ENCODE measurements around the gene SOCS1.
A peak's percentile ranks its signal among the peaks of the same experiment; 100 is the strongest.

The SOCS1 gene

GRCh38 chr16:11259655-11260595 lies 3.9 kb upstream of the SOCS1 start:
- no peak for DNase-seq

- no peak for DNase-seq
These were observed 2.8 kb upstream of the SOCS1 start for GRCh38 chr16:11258553-11259492.

DNA sequence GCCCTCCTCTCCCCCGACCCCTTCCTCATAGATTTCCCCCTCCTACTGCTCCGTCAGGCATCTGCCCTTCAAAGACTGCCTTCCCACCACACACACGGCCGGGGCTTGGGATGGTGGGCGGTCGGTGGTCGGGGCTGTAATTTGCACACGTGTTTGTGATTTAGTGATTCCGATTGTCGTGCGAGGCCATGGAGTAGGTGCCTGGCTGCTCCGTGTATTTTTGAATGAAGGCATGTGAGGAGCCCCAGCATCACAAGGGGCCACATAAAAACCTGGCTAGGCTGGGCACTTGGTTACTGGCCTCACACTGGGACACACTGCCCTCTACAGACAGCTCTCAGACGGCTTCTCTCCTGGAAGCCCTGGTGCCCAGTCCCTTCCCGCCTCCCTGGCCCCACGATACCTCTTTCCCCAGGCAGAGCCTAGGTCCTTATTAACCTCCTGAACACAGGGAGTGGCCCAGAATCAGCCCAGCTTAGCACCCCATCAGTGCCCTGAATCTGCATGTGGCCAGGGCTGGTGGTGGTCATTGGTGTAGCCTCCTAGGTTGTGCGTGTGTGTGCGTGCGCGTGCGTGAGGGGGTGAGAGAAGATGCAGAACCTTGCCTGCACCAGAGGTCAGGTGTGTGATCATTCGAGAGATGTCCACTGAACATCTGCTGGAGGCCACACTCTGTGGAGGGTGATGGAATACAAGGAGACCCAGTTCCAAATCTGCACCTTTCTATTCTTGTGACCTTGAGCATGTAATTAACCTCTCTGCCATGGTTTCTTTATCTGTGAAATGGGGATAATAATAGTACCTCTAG lies 1.3 kb upstream of the SOCS1 start:
- peak; percentile 50 for DNase-seq

GRCh38 chr16:11256661-11257130 lies 692 bp upstream of the SOCS1 start:
- DNase-seq: peak; percentile 43

DNA sequence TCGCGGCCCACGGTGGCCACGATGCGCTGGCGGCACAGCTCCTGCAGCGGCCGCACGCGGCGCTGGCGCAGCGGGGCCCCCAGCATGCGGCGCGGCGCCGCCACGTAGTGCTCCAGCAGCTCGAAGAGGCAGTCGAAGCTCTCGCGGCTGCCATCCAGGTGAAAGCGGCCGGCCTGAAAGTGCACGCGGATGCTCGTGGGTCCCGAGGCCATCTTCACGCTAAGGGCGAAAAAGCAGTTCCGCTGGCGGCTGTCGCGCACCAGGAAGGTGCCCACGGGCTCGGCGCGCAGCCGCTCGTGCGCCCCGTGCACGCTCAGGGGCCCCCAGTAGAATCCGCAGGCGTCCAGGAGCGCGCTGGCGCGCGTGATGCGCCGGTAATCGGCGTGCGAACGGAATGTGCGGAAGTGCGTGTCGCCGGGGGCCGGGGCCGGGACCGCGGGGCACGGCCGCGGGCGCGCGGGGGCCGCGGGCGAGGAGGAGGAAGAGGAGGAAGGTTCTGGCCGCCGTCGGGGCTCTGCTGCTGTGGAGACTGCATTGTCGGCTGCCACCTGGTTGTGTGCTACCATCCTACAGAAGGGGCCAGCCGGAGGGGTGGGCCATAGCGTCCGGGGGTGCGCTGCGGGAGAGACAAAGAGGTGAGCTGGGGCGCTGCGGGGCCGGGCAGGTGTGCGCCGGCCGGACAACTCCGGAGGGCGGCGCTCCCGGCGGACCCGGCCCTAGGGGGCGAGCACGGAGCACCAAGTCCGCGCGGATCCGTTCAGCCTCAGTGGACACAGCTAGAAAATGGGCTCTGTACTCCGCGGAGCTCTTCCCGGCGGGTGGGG lies 879 bp downstream of the SOCS1 start:
- peak; percentile 57 for DNase-seq

- no peak for DNase-seq
These were observed 1.8 kb downstream of the SOCS1 start for GRCh38 chr16:11253995-11254912.

GRCh38 chr16:11253009-11253994 lies 2.7 kb downstream of the SOCS1 start:
- peak; percentile 61 for DNase-seq

DNA sequence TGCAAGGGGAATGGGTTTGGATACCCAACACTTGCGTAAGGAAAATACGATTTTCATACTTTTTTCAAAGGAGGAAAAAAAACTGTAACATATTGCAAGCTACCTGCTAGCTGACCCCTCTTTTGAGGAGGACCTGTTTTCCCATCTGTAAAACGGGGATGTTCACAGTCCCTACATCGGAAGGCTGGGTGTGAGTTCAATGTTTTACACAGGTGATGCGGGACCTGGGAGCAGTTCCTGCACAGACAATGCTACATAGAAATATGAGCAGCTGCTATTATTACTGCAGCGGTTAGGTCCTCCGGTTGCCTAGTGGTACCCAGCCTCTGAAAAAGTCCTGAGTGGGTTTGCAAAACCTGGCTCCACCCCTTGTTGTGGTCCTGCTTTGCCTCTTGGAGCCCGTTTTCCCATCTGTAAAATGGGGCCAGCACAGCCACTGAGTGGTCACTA lies 3.5 kb downstream of the SOCS1 start:
- DNase-seq: no peak

DNA sequence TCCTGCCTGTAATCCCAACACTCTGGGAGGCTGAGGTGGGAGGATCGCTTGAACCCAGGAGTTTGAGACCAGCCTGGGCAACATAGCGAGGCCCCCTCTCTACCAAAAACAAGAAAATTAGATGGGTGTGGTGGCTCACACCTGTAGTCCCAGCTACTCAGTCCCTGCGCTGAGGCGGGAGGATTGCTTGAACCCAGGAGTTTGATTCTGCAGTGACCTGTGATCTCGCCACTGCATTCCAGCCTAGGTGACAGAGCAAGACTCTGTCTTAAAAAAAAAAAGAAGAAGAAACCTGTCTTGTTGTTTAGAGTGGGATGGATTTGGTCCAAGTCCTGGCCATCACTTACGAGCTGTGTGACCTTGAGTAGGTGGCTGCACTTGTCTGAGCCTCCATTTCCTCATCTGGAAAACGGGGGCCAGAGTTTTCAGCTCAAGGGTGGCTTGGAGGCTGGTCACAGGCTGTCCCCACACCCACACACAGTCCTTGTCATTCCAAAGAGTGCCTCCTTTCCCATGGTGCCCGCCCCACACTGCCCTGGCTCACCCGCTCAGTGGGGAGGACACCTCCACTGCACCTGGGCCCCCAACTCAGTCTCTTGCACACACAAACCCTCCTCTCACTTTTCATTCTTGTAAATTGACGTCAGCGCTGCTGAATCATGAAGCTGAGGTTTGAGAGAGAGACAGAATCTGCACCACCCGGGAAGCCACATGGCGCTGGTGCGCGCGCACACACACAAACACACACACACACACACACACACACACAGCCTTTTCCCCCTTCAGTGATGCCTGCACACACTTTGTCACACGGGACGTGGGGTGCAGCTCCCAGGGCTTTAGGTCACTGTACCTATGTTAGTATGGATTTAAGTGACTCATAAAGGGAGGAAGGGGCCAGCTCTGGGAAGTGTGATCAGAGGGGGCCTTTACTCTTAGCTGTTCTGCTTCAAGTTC lies 4.2 kb downstream of the SOCS1 start:
- DNase-seq: peak; percentile 74

DNA sequence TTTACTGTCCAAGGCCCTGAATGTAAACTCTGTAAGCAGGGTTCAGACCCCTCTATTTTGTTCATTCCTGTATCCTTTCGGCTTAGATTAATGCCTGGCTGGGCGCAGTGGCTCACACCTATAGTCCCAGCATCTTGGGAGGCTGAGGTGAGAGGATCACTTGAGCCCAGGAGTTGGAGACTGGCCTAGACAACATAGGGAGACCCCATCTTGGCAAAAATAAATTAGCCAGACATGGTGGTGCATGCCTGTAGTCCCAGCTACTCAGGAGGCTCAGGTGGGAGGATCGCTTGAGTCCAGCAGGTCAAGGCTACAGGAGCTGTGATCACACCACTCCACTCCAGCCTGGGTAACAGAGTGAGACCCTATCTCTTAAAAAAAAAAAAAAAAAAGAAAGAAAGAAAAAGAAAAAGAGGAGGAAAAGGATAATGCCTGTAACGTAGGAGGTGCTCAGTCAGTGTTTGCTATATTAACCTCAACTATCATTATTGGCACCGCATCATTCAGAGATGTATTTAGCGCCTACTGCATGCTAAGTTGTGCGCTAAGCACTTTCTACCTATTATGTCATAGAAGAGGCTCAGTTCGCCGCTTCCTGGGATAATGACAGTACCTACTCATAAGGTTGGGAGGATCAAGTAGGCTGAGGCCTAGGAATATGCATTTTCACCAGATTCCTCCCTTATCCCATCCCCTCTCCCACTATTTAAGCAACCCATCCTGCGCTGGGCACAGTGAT lies 5.0 kb downstream of the SOCS1 start:
- DNase-seq: no peak

DNA sequence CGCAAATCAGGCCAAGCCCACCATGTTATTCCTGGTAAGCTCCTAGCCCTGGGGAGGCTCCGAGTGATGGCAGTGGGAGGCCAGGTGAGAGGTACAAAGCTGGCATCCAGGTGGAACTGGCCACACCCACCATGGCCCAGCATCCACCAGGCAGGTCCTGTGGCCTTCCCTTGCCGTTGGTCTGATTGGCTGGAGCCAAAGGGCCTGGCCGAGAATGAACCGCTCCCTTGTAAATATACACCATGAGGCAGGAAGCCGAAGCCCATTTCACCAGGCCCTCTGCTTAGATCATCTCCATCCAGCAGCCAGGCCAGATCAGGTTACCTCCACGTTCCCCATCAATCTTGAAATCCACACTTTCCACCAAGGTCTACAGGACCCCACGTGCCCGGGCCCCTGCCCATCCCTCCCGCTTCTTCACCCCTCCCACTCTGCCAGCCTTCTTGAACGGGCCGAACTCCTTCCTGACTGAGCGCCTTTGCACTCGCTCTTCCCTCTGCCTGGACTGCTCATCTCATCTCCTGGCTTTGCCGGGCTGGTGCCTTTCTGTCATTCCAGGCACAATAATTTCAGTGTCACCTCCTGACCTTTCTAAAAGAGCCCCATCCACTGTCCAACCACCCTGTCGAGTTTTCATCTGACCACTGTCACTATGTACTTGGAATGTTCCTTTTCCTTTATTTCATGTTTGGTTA lies 5.8 kb downstream of the SOCS1 start:
- DNase-seq: no peak

- DNase-seq: no peak
These were observed 6.6 kb downstream of the SOCS1 start for GRCh38 chr16:11249233-11250061.

- no peak for DNase-seq
These were observed 7.9 kb downstream of the SOCS1 start for GRCh38 chr16:11248133-11248532.

DNA sequence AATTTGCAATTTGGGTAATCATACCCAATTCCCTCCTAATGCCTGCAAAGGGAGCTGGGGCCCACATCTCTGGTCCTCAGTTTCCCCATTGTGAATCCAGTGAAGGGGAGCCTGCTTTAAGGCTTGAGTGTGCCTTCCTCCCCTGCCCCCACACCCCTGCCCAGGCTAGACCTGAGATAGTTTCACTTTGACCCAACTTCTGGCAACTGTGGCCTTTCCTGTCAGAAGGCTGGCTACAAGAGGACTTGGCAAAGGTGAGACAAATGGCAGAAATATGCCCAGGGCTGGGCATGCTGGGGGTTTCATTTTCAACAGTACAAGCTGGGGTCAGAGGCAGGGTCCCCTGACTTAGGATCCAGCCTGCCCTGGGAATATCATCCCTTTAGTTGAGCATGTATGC lies 10.0 kb downstream of the SOCS1 start:
- DNase-seq: no peak

- DNase-seq: no peak
These were observed 10.7 kb downstream of the SOCS1 start for GRCh38 chr16:11245222-11245737.
